OCI-LY1 (cell line): Measurements from ENCODE around the gene CYB5A.

ENCODE experiments used
- EZH2 ChIP-seq: fragments of 200-600 bp; sonication (generic), shearing (Covaris generic); IDR thresholded peaks from 2 replicates; pipeline ENCODE4 v1.8.0; 2017; ENCODE audit warnings: borderline replicate concordance, mixed run types, mild to moderate bottlenecking, antibody characterized with exemption, low read length, moderate library complexity, mixed read lengths
- TF ChIP-seq, protein P1 (sequence below): fragments of 200-600 bp; sonication (generic), shearing (Covaris generic); IDR thresholded peaks from 2 replicates; pipeline ENCODE4 v1.5.1; 2017; ENCODE audit warnings: mild to moderate bottlenecking, antibody characterized with exemption, low read length, moderate library complexity, mixed read lengths

DNA sequence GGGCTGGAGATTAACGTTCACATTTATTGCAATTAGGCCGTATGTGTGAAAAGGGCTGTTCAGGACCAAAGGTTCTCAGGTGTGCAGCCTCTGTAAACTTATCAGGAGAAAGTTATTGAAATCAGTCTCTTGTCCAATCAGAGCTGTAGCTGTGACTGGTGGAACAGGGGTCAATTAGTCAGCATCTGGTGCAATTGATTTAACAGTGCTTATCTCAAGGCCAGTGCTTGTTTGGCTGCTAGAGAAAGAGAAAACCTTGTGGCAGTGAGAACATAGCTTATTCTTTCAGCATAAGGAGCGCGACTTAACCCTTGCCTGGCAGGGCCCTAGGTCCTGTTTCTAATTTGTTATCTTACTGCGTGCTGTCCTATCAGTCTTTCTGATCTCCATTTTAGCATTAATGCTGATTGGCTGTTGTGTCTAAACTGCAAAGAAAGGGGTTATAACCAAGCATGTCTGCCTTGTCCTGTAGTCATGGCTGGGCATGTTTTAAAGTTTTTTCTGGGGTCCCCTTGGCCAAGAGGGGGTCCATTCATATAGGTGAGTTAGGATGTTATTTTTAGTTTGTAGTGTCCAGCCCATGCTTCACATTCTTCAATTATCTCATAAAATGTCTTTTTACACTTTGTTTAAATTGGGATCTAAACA is 66.4 kb downstream of the CYB5A start:
- TF ChIP-seq, protein P1, sequence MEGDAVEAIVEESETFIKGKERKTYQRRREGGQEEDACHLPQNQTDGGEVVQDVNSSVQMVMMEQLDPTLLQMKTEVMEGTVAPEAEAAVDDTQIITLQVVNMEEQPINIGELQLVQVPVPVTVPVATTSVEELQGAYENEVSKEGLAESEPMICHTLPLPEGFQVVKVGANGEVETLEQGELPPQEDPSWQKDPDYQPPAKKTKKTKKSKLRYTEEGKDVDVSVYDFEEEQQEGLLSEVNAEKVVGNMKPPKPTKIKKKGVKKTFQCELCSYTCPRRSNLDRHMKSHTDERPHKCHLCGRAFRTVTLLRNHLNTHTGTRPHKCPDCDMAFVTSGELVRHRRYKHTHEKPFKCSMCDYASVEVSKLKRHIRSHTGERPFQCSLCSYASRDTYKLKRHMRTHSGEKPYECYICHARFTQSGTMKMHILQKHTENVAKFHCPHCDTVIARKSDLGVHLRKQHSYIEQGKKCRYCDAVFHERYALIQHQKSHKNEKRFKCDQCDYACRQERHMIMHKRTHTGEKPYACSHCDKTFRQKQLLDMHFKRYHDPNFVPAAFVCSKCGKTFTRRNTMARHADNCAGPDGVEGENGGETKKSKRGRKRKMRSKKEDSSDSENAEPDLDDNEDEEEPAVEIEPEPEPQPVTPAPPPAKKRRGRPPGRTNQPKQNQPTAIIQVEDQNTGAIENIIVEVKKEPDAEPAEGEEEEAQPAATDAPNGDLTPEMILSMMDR, result no peak
- TF ChIP-seq EZH2, result no peak
